Endothelial cell of umbilical vein (primary cell): Measurements from ENCODE around the gene CPVL. TPM values are rescaled to one million over a fixed set of nuclear protein-coding genes. Genes with fewer than 3 reads are reported as not detected.

Experiments used
- BruUV-seq: library from RNA; stranded (reverse); fragments of 400-500 nt; replicated peaks from 2 replicates; lab custom pipeline; 2021; lab: Mats Ljungman, UMichigan
- CTCF ChIA-PET: fragments of 300-600, 350-600 bp; sonication (Branson Sonifier 250); formaldehyde crosslinking; loops from one replicate; lab custom pipeline; 2021; ENCODE audit warnings: antibody characterized with exemption, inconsistent platforms; lab: Charles Lee
- POLR2A ChIA-PET: fragments of 300-600, 350-600 bp; sonication (Branson Sonifier 250); formaldehyde crosslinking; loops from one replicate; lab custom pipeline; 2021; ENCODE audit warnings: antibody characterized with exemption, inconsistent platforms; lab: Charles Lee
- DNase-seq: peaks from one replicate; pipeline ENCODE4 v3.0.0-alpha.2; 2011; ENCODE audit warnings: low read depth, low spot score
- FAIRE-seq: peaks from 2 replicates; lab custom pipeline; 2011; peaks lifted over from hg19 to GRCh38; lab: Jason Lieb, UNC
- H2AFZ ChIP-seq: 2 replicates; pipeline ENCODE4 v1.6.0; 2012; ENCODE audit warnings: low read depth, low read length, control low read depth, inconsistent platforms
- H3K27ac ChIP-seq: 2 replicates; pipeline ENCODE4 v1.5.1; 2011; ENCODE audit warnings: low read depth, mild to moderate bottlenecking, control low read depth, low read length, moderate library complexity; ENCODE audit not compliant: insufficient read depth
- H3K27me3 ChIP-seq, 2 experiments: 2 replicates each; pipeline versions ENCODE4 v1.6.0 to v1.6.1; 2011; ENCODE audit warnings: low read length in 2 of 2, mixed read lengths in 1 of 2; ENCODE audit not compliant: control insufficient read depth in 2 of 2, insufficient read depth in 2 of 2
- H3K36me3 ChIP-seq, 2 experiments: 2 replicates in 1 of 2; 3 replicates in 1 of 2; pipeline ENCODE4 v1.5.1; 2011; ENCODE audit warnings: low read length in 2 of 2, mild to moderate bottlenecking in 1 of 2, moderate library complexity in 1 of 2; ENCODE audit not compliant: control insufficient read depth in 2 of 2, insufficient read depth in 2 of 2; ENCODE audit errors: extremely low read depth in 1 of 2
- H3K4me1 ChIP-seq: 3 replicates; pipeline ENCODE4 v1.5.1; 2011; ENCODE audit warnings: mild to moderate bottlenecking, low read length; ENCODE audit not compliant: control insufficient read depth, insufficient read depth; ENCODE audit errors: extremely low read depth
- H3K4me2 ChIP-seq: 2 replicates; pipeline ENCODE4 v1.6.1; 2011; ENCODE audit warnings: low read length, control low read depth, mixed read lengths; ENCODE audit not compliant: insufficient read depth
- H3K4me3 ChIP-seq, 3 experiments: fragments of 200-600 bp in 1 of 3; sonication (generic), shearing (Covaris generic) in 1 of 3; replicated peaks in 1 of 3; 2 replicates each; pipeline ENCODE4 v1.5.1; 2011 to 2016; ENCODE audit warnings: control low read depth in 3 of 3, low read length in 3 of 3, mild to moderate bottlenecking in 2 of 3, inconsistent platforms in 1 of 3, low read depth in 1 of 3, moderate library complexity in 1 of 3; ENCODE audit not compliant: insufficient read depth in 1 of 3
- H3K79me2 ChIP-seq: 2 replicates; pipeline ENCODE4 v1.6.0; 2012; ENCODE audit warnings: low read length, inconsistent platforms; ENCODE audit not compliant: control insufficient read depth, insufficient read depth
- H3K9ac ChIP-seq: replicated peaks from 2 replicates; pipeline ENCODE3; 2011; ENCODE audit warnings: low read length, control low read depth; ENCODE audit not compliant: insufficient read depth; ENCODE audit errors: extremely low read depth
- H3K9me1 ChIP-seq: replicated peaks from 3 replicates; pipeline ENCODE4 v1.6.0; 2011; ENCODE audit warnings: mild to moderate bottlenecking, low read length; ENCODE audit not compliant: control insufficient read depth, insufficient read depth; ENCODE audit errors: extremely low read depth
- H3K9me3 ChIP-seq: replicated peaks from 2 replicates; pipeline ENCODE4 v1.5.1; 2012; ENCODE audit warnings: low read length, inconsistent platforms; ENCODE audit not compliant: control insufficient read depth, insufficient read depth
- H4K20me1 ChIP-seq: replicated peaks from 2 replicates; pipeline ENCODE3; 2011; ENCODE audit warnings: mild to moderate bottlenecking, low read length; ENCODE audit not compliant: control insufficient read depth, insufficient read depth; ENCODE audit errors: extremely low read depth
- EZH2 ChIP-seq: IDR thresholded peaks from 2 replicates; pipeline ENCODE4 v1.6.1; 2012; ENCODE audit warnings: borderline replicate concordance, low read depth, mild to moderate bottlenecking, moderate library complexity, low read length, inconsistent platforms; ENCODE audit not compliant: severe bottlenecking
- GATA2 ChIP-seq: IDR thresholded peaks from 2 replicates; pipeline ENCODE4 v1.7.0; 2011; ENCODE audit warnings: low read depth, mild to moderate bottlenecking, moderate library complexity, mixed read lengths, low read length; ENCODE audit not compliant: insufficient read length, insufficient read depth
- JUN ChIP-seq: IDR thresholded peaks from 2 replicates; pipeline ENCODE4 v1.6.1; 2011; ENCODE audit warnings: borderline replicate concordance, low read depth; ENCODE audit not compliant: insufficient read length, insufficient read depth
- MYC ChIP-seq: IDR thresholded peaks from one replicate; pipeline ENCODE4 v1.6.1; 2011; ENCODE audit warnings: mild to moderate bottlenecking, low read depth, low read length
- POLR2AphosphoS5 ChIP-seq: IDR thresholded peaks from 2 replicates; pipeline ENCODE4 v1.6.1; 2012; ENCODE audit warnings: low read depth, mild to moderate bottlenecking, control low read depth, low read length, moderate library complexity; ENCODE audit not compliant: insufficient read depth
- dilution Hi-C: fragments of 300-500 bp; cut with MboI; formaldehyde crosslinking; loops from one replicate; pipeline ENCODE4 v1.15.0; 2019; ENCODE audit warnings: low sequenced_read_pairs; ENCODE audit not compliant: extremely low pct_ligation_motif_present
- intact Hi-C: fragments of 100-400 bp; cut with micrococcal nuclease; formaldehyde crosslinking; loops from one replicate; pipeline ENCODE4 v1.10.0; 2022
- polyA plus RNA-seq, 4 experiments: library from polyadenylated mRNA; depleted of rRNA in 3 of 4; stranded (reverse) in 3 of 4; unstranded in 1 of 4; fragments of >200 nt; gene quantifications; 2 replicates each; pipeline versions ENCODE4 v1.2.1 to v1.2.3, GENCODE V29; 2011 to 2012; ENCODE audit warnings: missing spikeins in 1 of 4
- total RNA-seq: library from RNA; stranded (reverse); gene quantifications from 2 replicates; pipeline ENCODE4 v1.2.3, GENCODE V29; 2021
- TF ChIP-seq, protein P1 (sequence below): IDR thresholded peaks from 2 replicates; pipeline ENCODE4 v1.6.1; 2011; ENCODE audit not compliant: insufficient read depth, insufficient read length
- TF ChIP-seq, protein P2 (sequence below), 2 donors: IDR thresholded peaks; 1 replicate in 1 of 2; 2 replicates in 1 of 2; pipeline ENCODE4 v1.5.1; 2011; ENCODE audit warnings: low read length in 2 of 2, mild to moderate bottlenecking in 2 of 2, moderate library complexity in 2 of 2, control low read depth in 1 of 2, inconsistent platforms in 1 of 2, low read depth in 1 of 2; ENCODE audit not compliant: insufficient read depth in 1 of 2; ENCODE audit errors: extremely low read depth in 1 of 2

CPVL gene
- total and polyA plus RNA-seq, 2 donors (not counting 3 experiments of a cell fraction or from before 2014, with no cell fraction given) = 0.14 TPM; not detected in 1

DNA sequence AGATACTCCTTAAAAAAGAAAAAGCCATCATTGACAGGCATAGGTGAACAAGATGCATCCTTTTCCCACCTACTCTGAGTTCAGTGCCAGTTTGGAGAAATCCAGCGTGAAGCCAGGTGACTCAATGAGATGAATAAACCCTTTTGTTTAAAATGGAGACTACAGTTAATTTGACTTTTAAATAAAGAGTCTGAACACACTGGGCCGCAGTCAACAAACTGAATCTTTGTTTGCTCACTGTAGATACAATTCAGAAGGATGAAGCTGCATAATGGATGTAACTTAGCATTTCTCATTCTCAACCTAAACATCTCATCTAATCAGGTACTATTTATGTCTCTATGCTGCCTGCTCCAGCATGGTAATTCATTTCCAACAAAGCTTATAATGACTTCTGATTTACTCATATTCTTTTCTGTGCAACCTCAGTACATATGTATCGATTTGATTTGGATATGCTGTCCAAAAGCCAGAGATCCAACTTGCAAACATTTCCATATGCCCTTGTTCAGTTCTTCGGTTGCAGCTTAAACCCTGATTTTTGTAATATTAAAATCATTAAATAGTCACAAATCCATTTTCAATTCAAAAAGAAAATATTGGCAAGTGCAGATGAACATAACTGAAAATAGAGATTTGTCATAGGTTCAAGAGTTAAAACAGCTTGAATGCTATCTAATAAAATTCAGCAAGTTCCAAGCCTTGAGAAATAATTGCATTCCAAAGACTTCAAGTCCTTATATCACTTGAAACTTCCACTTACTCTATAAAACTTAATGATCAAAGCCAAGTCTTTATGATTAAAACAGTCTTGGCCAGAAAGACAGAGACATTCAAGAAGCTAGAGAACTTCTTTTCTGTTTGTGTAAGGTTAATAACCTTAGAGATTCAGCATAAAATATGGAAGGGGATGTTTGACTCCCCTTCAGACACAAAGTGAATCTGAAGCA is 67.8 kb downstream of the CPVL start:
- no peak for FAIRE-seq
- Histone ChIP-seq H4K20me1 (no peaks in the 10 kb centered on the region), H3K9me3 (no peaks in the 10 kb centered on the region), H3K9me1 (no peaks in the 10 kb centered on the region), H3K4me2 (no peak overlapping the region), H2AFZ (no peak overlapping the region), H3K79me2 (no peaks in the 10 kb centered on the region), H3K36me3 (no peaks in the 10 kb centered on the region), H3K4me3 (no peak overlapping the region), H3K4me1 (no peaks in the 10 kb centered on the region), H3K27me3 (peaks cover 2 to 5% of the 10 kb centered on the region in 2 experiments), H3K9ac (no peak overlapping the region), H3K27ac (no peak overlapping the region)
- intact Hi-C loops = no loop called here
- DNase-seq = no peak
- TF ChIP-seq POLR2AphosphoS5 = no peak
- TF ChIP-seq EZH2 = no peak
- no peak for TF ChIP-seq MYC
- TF ChIP-seq, protein P1, sequence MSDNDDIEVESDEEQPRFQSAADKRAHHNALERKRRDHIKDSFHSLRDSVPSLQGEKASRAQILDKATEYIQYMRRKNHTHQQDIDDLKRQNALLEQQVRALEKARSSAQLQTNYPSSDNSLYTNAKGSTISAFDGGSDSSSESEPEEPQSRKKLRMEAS = no peak
- TF ChIP-seq JUN = no peak
- no peak for TF ChIP-seq GATA2
- TF ChIP-seq, protein P2, sequence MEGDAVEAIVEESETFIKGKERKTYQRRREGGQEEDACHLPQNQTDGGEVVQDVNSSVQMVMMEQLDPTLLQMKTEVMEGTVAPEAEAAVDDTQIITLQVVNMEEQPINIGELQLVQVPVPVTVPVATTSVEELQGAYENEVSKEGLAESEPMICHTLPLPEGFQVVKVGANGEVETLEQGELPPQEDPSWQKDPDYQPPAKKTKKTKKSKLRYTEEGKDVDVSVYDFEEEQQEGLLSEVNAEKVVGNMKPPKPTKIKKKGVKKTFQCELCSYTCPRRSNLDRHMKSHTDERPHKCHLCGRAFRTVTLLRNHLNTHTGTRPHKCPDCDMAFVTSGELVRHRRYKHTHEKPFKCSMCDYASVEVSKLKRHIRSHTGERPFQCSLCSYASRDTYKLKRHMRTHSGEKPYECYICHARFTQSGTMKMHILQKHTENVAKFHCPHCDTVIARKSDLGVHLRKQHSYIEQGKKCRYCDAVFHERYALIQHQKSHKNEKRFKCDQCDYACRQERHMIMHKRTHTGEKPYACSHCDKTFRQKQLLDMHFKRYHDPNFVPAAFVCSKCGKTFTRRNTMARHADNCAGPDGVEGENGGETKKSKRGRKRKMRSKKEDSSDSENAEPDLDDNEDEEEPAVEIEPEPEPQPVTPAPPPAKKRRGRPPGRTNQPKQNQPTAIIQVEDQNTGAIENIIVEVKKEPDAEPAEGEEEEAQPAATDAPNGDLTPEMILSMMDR (IDR thresholded peaks at IDR 0.05; ENCODE audit: extremely low read depth in 1 of 2, insufficient read depth in 1 of 2, low read depth in 1 of 2, low read length in 2 of 2) = no peak
- dilution Hi-C loops = no loop called here
- POLR2A ChIA-PET = no interaction called here
- CTCF ChIA-PET = interaction anchor here (1.2 to 3.5 kb wide), 4 partner anchors 12 to 157 kb away, joined by 3 to 26 read pairs (median 10); no protein-coding TSS in a partner anchor
- BruUV-seq = no TSS peak
